Effector memory CD4-positive, alpha-beta T cell (primary cell): ENCODE data around the gene PRRX2.

Source experiments
- DNase-seq, 3 donors: peaks; one replicate each; pipeline ENCODE4 v3.0.0-alpha.2; 2020
- H3K27ac ChIP-seq: 2 replicates; pipeline ENCODE4 v1.7.0; 2013; ENCODE audit warnings: mild to moderate bottlenecking, low read length, moderate library complexity; ENCODE audit not compliant: insufficient read depth, poor library complexity, severe bottlenecking
- H3K27me3 ChIP-seq: replicated peaks from 2 replicates; pipeline ENCODE4 v1.7.0; 2013; ENCODE audit warnings: mild to moderate bottlenecking, low read length; ENCODE audit not compliant: insufficient read depth, control insufficient read depth, poor library complexity, severe bottlenecking
- H3K36me3 ChIP-seq: 2 replicates; pipeline ENCODE4 v1.7.0; 2013; ENCODE audit warnings: mild to moderate bottlenecking, low read length, moderate library complexity; ENCODE audit not compliant: control insufficient read depth, insufficient read depth
- H3K4me1 ChIP-seq: 2 replicates; pipeline ENCODE4 v1.7.0; 2013; ENCODE audit warnings: low read length, mild to moderate bottlenecking; ENCODE audit not compliant: control insufficient read depth, insufficient read depth, poor library complexity, severe bottlenecking
- H3K4me3 ChIP-seq: 2 replicates; pipeline ENCODE4 v1.7.0; 2013; ENCODE audit warnings: low read length, low read depth, mild to moderate bottlenecking; ENCODE audit not compliant: insufficient read depth, poor library complexity, severe bottlenecking
- H3K9me3 ChIP-seq: 2 replicates; pipeline ENCODE4 v1.7.0; 2013; ENCODE audit warnings: mild to moderate bottlenecking, low read length, moderate library complexity; ENCODE audit not compliant: control insufficient read depth

Gene PRRX2

GRCh38 chr9:129644365-129644764, 21.1 kb upstream of the PRRX2 start:
- Histone ChIP-seq H3K9me3 (no peaks in the 10 kb centered on the region), H3K27me3 (no peaks in the 10 kb centered on the region), H3K4me1 (peaks cover 17% of the 10 kb centered on the region), H3K27ac (no peak overlapping the region), H3K36me3 (peaks cover 3% of the 10 kb centered on the region), H3K4me3 (no peak overlapping the region)
- DNase-seq = no peak

GRCh38 chr9:129644902-129645301, 20.5 kb upstream of the PRRX2 start:
- no peak for DNase-seq
- Histone ChIP-seq H3K4me3 (no peak overlapping the region), H3K36me3 (no peaks in the 10 kb centered on the region), H3K27ac (no peak overlapping the region), H3K9me3 (no peaks in the 10 kb centered on the region), H3K27me3 (no peaks in the 10 kb centered on the region), H3K4me1 (peaks cover 16% of the 10 kb centered on the region)

GRCh38 chr9:129646252-129646651, 19.2 kb upstream of the PRRX2 start:
- Histone ChIP-seq H3K4me1 (peaks cover 2% of the 10 kb centered on the region), H3K9me3 (no peaks in the 10 kb centered on the region), H3K36me3 (no peaks in the 10 kb centered on the region), H3K27me3 (no peaks in the 10 kb centered on the region), H3K27ac (no peak overlapping the region), H3K4me3 (no peak overlapping the region)
- no peak for DNase-seq

GRCh38 chr9:129646654-129647053, 18.8 kb upstream of the PRRX2 start:
- H3K36me3 ChIP-seq = no peaks in the 10 kb centered on the region
- H3K4me3 ChIP-seq = no peak overlapping the region
- DNase-seq = no peak
- H3K27ac ChIP-seq = no peak overlapping the region
- no peaks in the 10 kb centered on the region for H3K9me3 ChIP-seq
- no peaks in the 10 kb centered on the region for H3K4me1 ChIP-seq
- no peaks in the 10 kb centered on the region for H3K27me3 ChIP-seq

- H3K9me3 ChIP-seq = no peaks in the 10 kb centered on the region
- no peaks in the 10 kb centered on the region for H3K4me1 ChIP-seq
Measured at GRCh38 chr9:129647635-129648034, 17.8 kb upstream of the PRRX2 start.

GRCh38 chr9:129648092-129648763, 17.2 kb upstream of the PRRX2 start:
- Histone ChIP-seq H3K9me3 (no peaks in the 10 kb centered on the region), H3K4me3 (no peak overlapping the region), H3K27me3 (no peaks in the 10 kb centered on the region), H3K36me3 (no peaks in the 10 kb centered on the region), H3K27ac (no peak overlapping the region), H3K4me1 (no peaks in the 10 kb centered on the region)
- DNase-seq = no peak

More at GRCh38 chr9:129647635-129648034, 17.8 kb upstream of the PRRX2 start:
- H3K27ac ChIP-seq = no peak overlapping the region
- H3K36me3 ChIP-seq = no peaks in the 10 kb centered on the region
- H3K4me3 ChIP-seq = no peak overlapping the region
- H3K27me3 ChIP-seq = no peaks in the 10 kb centered on the region
- DNase-seq = no peak

GRCh38 chr9:129648764-129649115, 16.7 kb upstream of the PRRX2 start:
- Histone ChIP-seq H3K36me3 (no peaks in the 10 kb centered on the region), H3K4me1 (no peaks in the 10 kb centered on the region), H3K27ac (no peak overlapping the region), H3K4me3 (no peak overlapping the region), H3K27me3 (no peaks in the 10 kb centered on the region), H3K9me3 (no peaks in the 10 kb centered on the region)
- no peak for DNase-seq

GRCh38 chr9:129649726-129650679, 15.4 kb upstream of the PRRX2 start:
- H3K27me3 ChIP-seq = no peaks in the 10 kb centered on the region
- H3K4me3 ChIP-seq = no peak overlapping the region
- H3K36me3 ChIP-seq = no peaks in the 10 kb centered on the region
- H3K27ac ChIP-seq = no peak overlapping the region
- no peaks in the 10 kb centered on the region for H3K9me3 ChIP-seq
- no peak for DNase-seq
- H3K4me1 ChIP-seq = no peaks in the 10 kb centered on the region

- Histone ChIP-seq H3K27ac (no peak overlapping the region), H3K36me3 (no peaks in the 10 kb centered on the region), H3K4me3 (no peak overlapping the region), H3K27me3 (no peaks in the 10 kb centered on the region), H3K9me3 (no peaks in the 10 kb centered on the region), H3K4me1 (no peaks in the 10 kb centered on the region)
- DNase-seq = no peak
Measured at GRCh38 chr9:129650680-129651235, 14.7 kb upstream of the PRRX2 start.
